Measurements from ENCODE around the gene IRF2BPL. TPM values are rescaled to one million over a fixed set of nuclear protein-coding genes. Genes with fewer than 3 reads are reported as not detected.

The IRF2BPL gene
- total and polyA plus RNA-seq, 2 of the 8 experiments (the other 6 are each of a cell fraction or from before 2014, with no cell fraction given): 18.8 to 57.0 TPM

DNA sequence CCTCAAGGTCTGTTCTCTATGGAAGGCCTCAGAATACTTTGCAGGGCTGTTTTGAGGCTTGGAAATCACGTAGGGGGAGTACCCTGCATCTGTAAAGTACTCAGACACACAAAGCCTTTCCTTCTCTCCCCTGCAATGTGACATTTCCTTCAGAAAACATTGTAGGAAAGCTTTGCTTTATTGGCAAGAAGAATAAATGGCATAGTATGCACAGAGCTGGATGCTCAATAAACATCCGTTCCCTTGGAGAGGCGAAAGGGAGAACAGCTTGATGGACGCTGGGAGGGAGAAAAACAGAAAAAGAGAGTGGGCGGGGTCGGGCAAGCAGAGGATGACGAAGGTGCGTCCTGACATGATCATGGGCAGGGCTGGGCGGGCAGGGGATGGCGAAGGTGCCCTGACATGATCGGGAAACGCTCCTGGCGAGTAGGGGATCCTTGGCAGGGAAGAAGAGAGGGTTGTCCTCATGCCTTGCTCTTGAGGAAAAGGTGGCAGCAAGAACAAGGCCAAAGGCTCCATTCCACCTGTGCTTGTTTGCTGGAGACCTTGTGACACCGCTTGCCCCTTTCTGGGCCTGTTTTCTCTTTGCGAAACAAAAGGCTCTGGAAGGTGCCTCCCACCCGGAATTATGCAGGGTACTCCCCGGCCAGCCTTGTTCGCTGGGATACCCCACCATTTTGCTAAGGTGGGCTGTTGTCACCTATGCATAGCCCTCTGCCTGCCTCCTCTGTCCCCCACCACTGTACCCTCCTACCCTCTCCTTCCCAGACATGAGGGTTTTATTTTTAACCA, 21.1 kb downstream of the IRF2BPL start:
- Histone ChIP-seq H2AK5ac (ENCODE audit: low read depth, low read length) (peak overlapping the region; percentile 93), H3K18ac (ENCODE audit: extremely low read depth, low read length) (0 out of 2 replicates have a peak overlapping the region, but pooled peaks have one; percentile 13), H2BK15ac (ENCODE audit: low read length) (peak overlapping the region; percentile 83; the same call in 1 of the 2 replicates), H3K4me2 (ENCODE audit: insufficient read depth in 1 of 2, low read depth in 2 of 2, low read length in 2 of 2) (no peak overlapping the region), H3K9ac (replicated peaks in 1 of 4; ENCODE audit: extremely low read depth in 1 of 4, low read depth in 3 of 4, low read length in 3 of 4) (no peak overlapping the region), H3K79me2 (ENCODE audit: control insufficient read depth in 1 of 2, insufficient read depth in 2 of 2, low read length in 2 of 2) (no peaks in the 10 kb centered on the region), H4K91ac (replicated peaks; ENCODE audit: insufficient read length, low read length) (no peak overlapping the region), H4K8ac (ENCODE audit: extremely low read depth, insufficient read depth, low read length) (no peak overlapping the region), H2BK20ac (ENCODE audit: low read length) (peak overlapping the region; percentile 96; the same call in 1 of the 2 replicates), H3K14ac (ENCODE audit: insufficient read length) (no peak overlapping the region), H3K4me3 (ENCODE audit: extremely low read depth in 1 of 4, insufficient read depth in 2 of 4, low read depth in 3 of 4, low read length in 4 of 4) (no peak overlapping the region), H2AFZ (ENCODE audit: low read length) (no peak overlapping the region), H3K56ac (replicated peaks; ENCODE audit: insufficient read length, low read depth, low read length) (no peak overlapping the region), H3K4me1 (replicated peaks in 1 of 4; ENCODE audit: control insufficient read depth in 3 of 4, insufficient read depth in 4 of 4, low read length in 3 of 4) (peaks cover 8 to 31% (median 15%) of the 10 kb centered on the region in 4 experiments; a peak in 6 of 7 replicates), H3K9me3 (ENCODE audit: insufficient read depth in 2 of 2, low read depth in 1 of 2, low read length in 1 of 2) (no peaks in the 10 kb centered on the region), H3K36me3 (ENCODE audit: control insufficient read depth in 2 of 4, insufficient read depth in 4 of 4, low read length in 3 of 4) (no peaks in the 10 kb centered on the region), H2BK12ac (ENCODE audit: low read depth, low read length) (0 out of 2 replicates have a peak overlapping the region, but pooled peaks have one; percentile 77), H4K5ac (ENCODE audit: insufficient read length, low read depth, low read length) (no peak overlapping the region), H3K4ac (replicated peaks; ENCODE audit: insufficient read length, low read depth, low read length) (no peak overlapping the region), H3K27me3 (replicated peaks in 1 of 4; ENCODE audit: control insufficient read depth in 3 of 4, extremely low read depth in 1 of 4, insufficient read depth in 3 of 4, low read length in 3 of 4) (no peaks in the 10 kb centered on the region), H3K27ac (ENCODE audit: low read depth, low read length) (no peak overlapping the region), H4K20me1 (replicated peaks in 1 of 2; ENCODE audit: control insufficient read depth in 1 of 2, insufficient read depth in 2 of 2, low read length in 2 of 2) (no peaks in the 10 kb centered on the region), H2BK120ac (replicated peaks; ENCODE audit: low read depth, low read length) (no peak overlapping the region), H3K23me2 (ENCODE audit: low read depth, low read length) (no peaks in the 10 kb centered on the region; the same call in 1 of the 2 replicates), H3K23ac (ENCODE audit: insufficient read length) (no peak overlapping the region), H3K79me1 (ENCODE audit: low read depth, low read length) (peaks cover 3% of the 10 kb centered on the region; the same call in 1 of the 2 replicates), H2BK5ac (ENCODE audit: low read depth, low read length) (peak overlapping the region; percentile 41; the same call in 1 of the 2 replicates)
- POLR2A ChIA-PET (ENCODE audit: partially characterized antibody): interaction anchor here (0.9 to 3.1 kb wide), 5 partner anchors 12 to 45 kb away, joined by 3 to 8 read pairs (median 4); no protein-coding TSS in a partner anchor
- CTCF ChIA-PET (ENCODE audit: partially characterized antibody): interaction anchor here (0.6 to 25.2 kb wide), 10 partner anchors 8 to 135 kb away, joined by 3 to 280 read pairs (median 5); no protein-coding TSS in a partner anchor
- 79% methylated on average over 17 of the region's 18 CpGs; no CpG with 5 or more reads in 1 of the 2 experiments for WGBS, 2 experiments (ENCODE audit: extremely low coverage in 1 of 2, insufficient coverage in 1 of 2, insufficient read length in 1 of 2, insufficient replicate concordance in 2 of 2, low coverage in 1 of 2, low lambda C conversion rate in 2 of 2, missing lambda C conversion rate in 1 of 2)
- no peak for FAIRE-seq
- DNase-seq (ENCODE audit: low read depth in 1 of 2, low spot score in 2 of 2): no peak
- TF ChIP-seq CHD1 (IDR thresholded peaks at IDR 0.05; ENCODE audit: low read depth, low read length) (no peak), TAF7 (optimal IDR thresholded peaks at IDR 0.05; ENCODE audit: borderline replicate concordance, low read depth, low read length) (no peak), TCF12 (IDR thresholded peaks at IDR 0.05; ENCODE audit: low read depth, low read length) (no peak), EP300 (IDR thresholded peaks at IDR 0.05; ENCODE audit: borderline replicate concordance in 1 of 2, low read depth in 2 of 2, low read length in 2 of 2) (no peak), SIRT6 (IDR thresholded peaks at IDR 0.05; ENCODE audit: low read length) (no peak), CBX8 (IDR thresholded peaks at IDR 0.05; ENCODE audit: borderline replicate concordance, low read depth, low read length) (no peak), POU5F1 (IDR thresholded peaks at IDR 0.05; ENCODE audit: low read depth, low read length) (no peak)
- TF ChIP-seq, protein P1, sequence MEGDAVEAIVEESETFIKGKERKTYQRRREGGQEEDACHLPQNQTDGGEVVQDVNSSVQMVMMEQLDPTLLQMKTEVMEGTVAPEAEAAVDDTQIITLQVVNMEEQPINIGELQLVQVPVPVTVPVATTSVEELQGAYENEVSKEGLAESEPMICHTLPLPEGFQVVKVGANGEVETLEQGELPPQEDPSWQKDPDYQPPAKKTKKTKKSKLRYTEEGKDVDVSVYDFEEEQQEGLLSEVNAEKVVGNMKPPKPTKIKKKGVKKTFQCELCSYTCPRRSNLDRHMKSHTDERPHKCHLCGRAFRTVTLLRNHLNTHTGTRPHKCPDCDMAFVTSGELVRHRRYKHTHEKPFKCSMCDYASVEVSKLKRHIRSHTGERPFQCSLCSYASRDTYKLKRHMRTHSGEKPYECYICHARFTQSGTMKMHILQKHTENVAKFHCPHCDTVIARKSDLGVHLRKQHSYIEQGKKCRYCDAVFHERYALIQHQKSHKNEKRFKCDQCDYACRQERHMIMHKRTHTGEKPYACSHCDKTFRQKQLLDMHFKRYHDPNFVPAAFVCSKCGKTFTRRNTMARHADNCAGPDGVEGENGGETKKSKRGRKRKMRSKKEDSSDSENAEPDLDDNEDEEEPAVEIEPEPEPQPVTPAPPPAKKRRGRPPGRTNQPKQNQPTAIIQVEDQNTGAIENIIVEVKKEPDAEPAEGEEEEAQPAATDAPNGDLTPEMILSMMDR (IDR thresholded peaks at IDR 0.05; ENCODE audit: control extremely low read depth in 1 of 3, insufficient read depth in 1 of 3, low read depth in 1 of 3, low read length in 3 of 3): no peak
